Measurements from ENCODE around the gene JOSD2. TPM values are rescaled to one million over a fixed set of nuclear protein-coding genes. Genes with fewer than 3 reads are reported as not detected.

Gene JOSD2
- total RNA-seq, 4 donors from 2014 or later = 8.5 to 25.0 (median 21.2) TPM

DNA sequence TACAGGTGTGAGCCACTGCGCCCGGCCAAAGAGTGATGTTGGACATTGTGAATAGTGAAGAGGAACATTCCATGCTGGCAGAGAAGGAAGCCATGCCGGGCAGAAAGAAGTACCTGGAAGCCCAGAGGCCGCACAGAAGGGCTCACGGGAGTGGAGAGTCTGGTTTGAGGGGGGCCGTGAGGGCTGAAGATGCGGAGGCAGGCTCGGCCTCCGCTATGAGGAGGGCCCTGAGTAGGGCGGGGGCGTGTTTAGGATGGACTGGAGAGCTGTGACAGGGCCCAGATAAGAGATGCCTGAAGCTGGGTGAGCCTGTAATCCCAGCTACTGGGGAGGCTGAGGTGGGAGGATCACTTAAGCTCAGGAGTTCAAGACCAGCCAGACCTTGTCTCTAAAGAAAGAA, 1.6 kb downstream of the JOSD2 start:
- no peak for DNase-seq (ENCODE audit: low spot score in 2 of 2)
- WGBS, 2 donors = 83 to 86% methylated on average over 11 of the region's 11 CpGs
- intact Hi-C loops (cut with DNase I; ENCODE audit: low total_unique reads) = no loop called here
- no peak overlapping the region for H3K4me3 ChIP-seq (ENCODE audit: low read depth, poor library complexity, severe bottlenecking)
- TF ChIP-seq, protein P1, sequence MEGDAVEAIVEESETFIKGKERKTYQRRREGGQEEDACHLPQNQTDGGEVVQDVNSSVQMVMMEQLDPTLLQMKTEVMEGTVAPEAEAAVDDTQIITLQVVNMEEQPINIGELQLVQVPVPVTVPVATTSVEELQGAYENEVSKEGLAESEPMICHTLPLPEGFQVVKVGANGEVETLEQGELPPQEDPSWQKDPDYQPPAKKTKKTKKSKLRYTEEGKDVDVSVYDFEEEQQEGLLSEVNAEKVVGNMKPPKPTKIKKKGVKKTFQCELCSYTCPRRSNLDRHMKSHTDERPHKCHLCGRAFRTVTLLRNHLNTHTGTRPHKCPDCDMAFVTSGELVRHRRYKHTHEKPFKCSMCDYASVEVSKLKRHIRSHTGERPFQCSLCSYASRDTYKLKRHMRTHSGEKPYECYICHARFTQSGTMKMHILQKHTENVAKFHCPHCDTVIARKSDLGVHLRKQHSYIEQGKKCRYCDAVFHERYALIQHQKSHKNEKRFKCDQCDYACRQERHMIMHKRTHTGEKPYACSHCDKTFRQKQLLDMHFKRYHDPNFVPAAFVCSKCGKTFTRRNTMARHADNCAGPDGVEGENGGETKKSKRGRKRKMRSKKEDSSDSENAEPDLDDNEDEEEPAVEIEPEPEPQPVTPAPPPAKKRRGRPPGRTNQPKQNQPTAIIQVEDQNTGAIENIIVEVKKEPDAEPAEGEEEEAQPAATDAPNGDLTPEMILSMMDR (IDR thresholded peaks at IDR 0.05) = no peak
- TF ChIP-seq POLR2A (IDR thresholded peaks at IDR 0.05) = no peak

GRCh38 chr19:50508843-50509190, 2.2 kb downstream of the JOSD2 start:
- 89 to 90% methylated on average over 3 of the region's 3 CpGs for WGBS, 2 donors

DNA sequence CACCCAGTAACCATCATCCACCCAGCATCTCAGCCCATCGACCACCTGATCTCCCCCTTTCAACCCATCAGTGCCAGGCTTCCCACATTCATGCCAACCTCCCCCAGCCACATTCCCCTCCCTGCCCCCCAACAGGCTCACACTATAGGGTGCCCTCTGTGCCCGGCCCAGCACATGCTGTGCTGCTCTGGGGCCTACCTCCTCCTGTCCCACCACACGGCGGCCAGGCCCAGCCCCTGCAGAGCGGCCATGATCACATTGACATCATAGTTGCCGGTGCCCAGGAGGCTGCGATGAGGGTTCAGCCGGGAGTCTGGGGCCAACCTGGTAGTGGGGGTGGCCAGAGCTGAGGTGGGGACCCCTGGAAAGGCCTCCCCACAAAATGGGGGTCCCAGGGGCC, 3.6 kb downstream of the JOSD2 start:
- DNase-seq (ENCODE audit: low spot score in 2 of 2) = no peak
- WGBS, 2 donors = 89 to 93% methylated on average over 8 of the region's 8 CpGs
- TF ChIP-seq POLR2A (IDR thresholded peaks at IDR 0.05) = no peak
- TF ChIP-seq, protein P1 (IDR thresholded peaks at IDR 0.05) = no peak
- intact Hi-C loops (cut with DNase I; ENCODE audit: low total_unique reads) = no loop called here
- H3K4me3 ChIP-seq (ENCODE audit: low read depth, poor library complexity, severe bottlenecking) = no peak overlapping the region

More at GRCh38 chr19:50508843-50509190, 2.2 kb downstream of the JOSD2 start:
- intact Hi-C loops (cut with DNase I; ENCODE audit: low total_unique reads) = no loop called here
- no peak for DNase-seq (ENCODE audit: low spot score in 2 of 2)
- TF ChIP-seq POLR2A (IDR thresholded peaks at IDR 0.05) = no peak
- TF ChIP-seq, protein P1 (IDR thresholded peaks at IDR 0.05) = no peak
- no peak overlapping the region for H3K4me3 ChIP-seq (ENCODE audit: low read depth, poor library complexity, severe bottlenecking)

- WGBS, 2 donors = 90 to 95% methylated on average over 10 of the region's 10 CpGs
- DNase-seq (ENCODE audit: low spot score in 2 of 2) = no peak
- no peak for TF ChIP-seq POLR2A (IDR thresholded peaks at IDR 0.05)
- TF ChIP-seq, protein P1 (IDR thresholded peaks at IDR 0.05) = no peak
- intact Hi-C loops (cut with DNase I; ENCODE audit: low total_unique reads) = no loop called here
- H3K4me3 ChIP-seq (ENCODE audit: low read depth, poor library complexity, severe bottlenecking) = no peak overlapping the region
These were observed 4.3 kb downstream of the JOSD2 start for GRCh38 chr19:50506700-50507099.

- no peak for DNase-seq (ENCODE audit: low spot score in 2 of 2)
- 91 to 93% methylated on average over 21 to 22 of the region's 30 CpGs for WGBS, 2 donors
- TF ChIP-seq, protein P1 (IDR thresholded peaks at IDR 0.05) = no peak
- no peak for TF ChIP-seq POLR2A (IDR thresholded peaks at IDR 0.05)
- no peak overlapping the region for H3K4me3 ChIP-seq (ENCODE audit: low read depth, poor library complexity, severe bottlenecking)
- intact Hi-C loops (cut with DNase I; ENCODE audit: low total_unique reads) = no loop called here
These were observed 5.0 kb downstream of the JOSD2 start for GRCh38 chr19:50505856-50506611.

Data from lower leg skin (tissue), 4 donors.